Measurements from ENCODE around the gene AQP5. TPM values are rescaled to one million over a fixed set of nuclear protein-coding genes. Genes with fewer than 3 reads are reported as not detected.

Gene AQP5
- total RNA-seq, 2 experiments from 2014 or later: not detected

GRCh38 chr12:49937639-49938300 is 23.9 kb upstream of the AQP5 start:
- intact Hi-C loops (cut with micrococcal nuclease): no loop called here
- POLR2A ChIA-PET: interaction anchor here (0.7 kb wide), 1 partner anchor 8 kb away, joined by 3 read pairs; no protein-coding TSS in a partner anchor
- Mint-ChIP-seq H3K4me1 (ENCODE audit: low read depth) (no peaks in the 10 kb centered on the region), H3K27me3 (peaks cover 5% of the 10 kb centered on the region), H3K4me3 (no peak overlapping the region), H3K9me3 (no peaks in the 10 kb centered on the region), H3K36me3 (ENCODE audit: low read depth) (no peaks in the 10 kb centered on the region), H3K27ac (no peak overlapping the region)
- ATAC-seq (no peak), DNase-seq (no peak)
- CTCF ChIA-PET: interaction anchor here (0.8 to 2.6 kb wide), 6 partner anchors 8 to 160 kb away, joined by 3 to 13 read pairs (median 4); no protein-coding TSS in a partner anchor
- no peak for TF ChIP-seq CTCF (IDR thresholded peaks at IDR 0.05)

GRCh38 chr12:49939307-49939706 is 22.4 kb upstream of the AQP5 start:
- DNase-seq (no peak), ATAC-seq (no peak)
- H3K27ac Mint-ChIP-seq: no peak overlapping the region
- H3K4me1 Mint-ChIP-seq (ENCODE audit: low read depth): peaks cover 2% of the 10 kb centered on the region
- H3K9me3 Mint-ChIP-seq: no peaks in the 10 kb centered on the region
- intact Hi-C loops (cut with micrococcal nuclease): no loop called here
- no peak for TF ChIP-seq CTCF (IDR thresholded peaks at IDR 0.05)
- peaks cover 5% of the 10 kb centered on the region for H3K27me3 Mint-ChIP-seq
- POLR2A ChIA-PET: no interaction called here
- no peak overlapping the region for H3K4me3 Mint-ChIP-seq
- CTCF ChIA-PET: interaction anchor here (0.8 to 1.7 kb wide), 3 partner anchors 20 to 29 kb away, joined by 3 to 7 read pairs (median 3); no protein-coding TSS in a partner anchor
- no peaks in the 10 kb centered on the region for H3K36me3 Mint-ChIP-seq (ENCODE audit: low read depth)

DNA sequence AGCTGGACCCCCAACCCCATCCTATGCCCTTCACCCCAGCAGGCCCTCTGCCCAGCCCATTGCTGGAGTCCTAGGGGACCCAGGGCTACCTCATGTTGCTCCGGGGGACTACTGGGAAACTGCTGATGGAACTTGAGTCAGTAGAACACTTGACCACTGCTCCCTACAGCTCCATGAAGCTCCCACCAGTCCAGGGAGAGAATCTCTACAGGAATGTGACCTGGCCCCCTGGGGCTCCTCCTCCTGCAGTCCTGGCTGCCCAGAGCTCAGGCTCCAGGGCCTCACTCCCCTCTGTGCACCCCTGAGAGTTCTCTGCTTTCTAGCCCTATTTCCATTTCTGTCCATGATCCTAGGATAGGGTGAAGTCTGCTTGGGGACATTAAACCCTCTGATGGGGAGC is 22.0 kb upstream of the AQP5 start:
- Mint-ChIP-seq H3K36me3 (ENCODE audit: low read depth) (no peaks in the 10 kb centered on the region), H3K27me3 (peaks cover 2% of the 10 kb centered on the region), H3K9me3 (no peaks in the 10 kb centered on the region), H3K4me1 (ENCODE audit: low read depth) (peaks cover 6% of the 10 kb centered on the region), H3K27ac (no peak overlapping the region), H3K4me3 (no peak overlapping the region)
- ATAC-seq (no peak), DNase-seq (no peak)
- CTCF ChIA-PET: interaction anchor here (0.8 to 1.7 kb wide), 3 partner anchors 19 to 29 kb away, joined by 3 to 7 read pairs (median 3); no protein-coding TSS in a partner anchor
- intact Hi-C loops (cut with micrococcal nuclease): no loop called here
- TF ChIP-seq CTCF (IDR thresholded peaks at IDR 0.05): no peak
- POLR2A ChIA-PET: no interaction called here

DNA sequence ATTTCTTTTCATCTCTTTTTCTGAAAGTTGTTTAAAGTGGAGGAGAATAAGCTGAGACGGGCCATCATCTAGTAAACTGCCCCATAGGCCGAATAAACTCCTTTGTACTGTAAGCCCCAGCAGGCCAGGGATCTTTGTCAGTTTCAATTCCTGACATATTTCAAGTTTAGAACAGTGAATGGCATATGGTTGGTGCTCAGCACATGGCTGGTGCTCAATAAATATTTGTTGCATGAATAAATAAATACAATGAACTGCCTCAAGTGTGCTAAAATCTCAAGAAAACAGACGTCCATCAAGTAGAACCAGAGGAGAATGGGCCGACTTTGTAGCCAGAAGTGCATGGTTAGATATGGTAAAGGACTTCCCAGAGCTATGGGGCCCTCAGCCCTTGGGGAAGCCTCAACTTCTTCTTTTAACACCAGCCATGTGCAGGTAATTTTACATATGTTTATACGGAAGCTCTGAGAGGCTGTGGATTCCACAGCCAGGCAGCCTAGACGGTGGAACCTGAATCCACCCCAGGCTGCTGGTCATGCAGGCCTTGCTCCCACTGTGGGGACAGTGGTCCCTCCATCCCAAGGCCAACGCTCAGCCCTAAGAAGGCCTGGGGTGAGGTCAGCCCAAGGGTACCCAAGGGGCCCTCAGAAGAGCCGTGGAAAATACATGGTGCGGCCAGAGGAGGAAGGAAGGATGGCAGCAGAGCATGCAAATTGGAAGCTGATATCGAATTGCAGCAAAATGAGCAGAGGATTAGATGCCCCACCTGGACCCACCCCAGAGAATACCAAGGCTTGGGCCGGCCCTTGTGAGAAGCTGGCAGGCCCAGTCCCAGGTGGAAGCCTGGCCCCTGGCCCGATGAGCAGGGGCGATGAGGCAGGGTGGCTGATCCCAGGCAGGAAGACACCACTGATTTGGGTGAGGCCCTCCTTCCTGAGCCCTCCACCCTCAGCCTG is 19.8 kb upstream of the AQP5 start:
- no peaks in the 10 kb centered on the region for H3K36me3 Mint-ChIP-seq (ENCODE audit: low read depth)
- no peak overlapping the region for H3K4me3 Mint-ChIP-seq
- no peak overlapping the region for H3K27ac Mint-ChIP-seq
- CTCF ChIA-PET: interaction anchor here (0.7 to 3.4 kb wide), 5 partner anchors 25 to 163 kb away, joined by 3 to 18 read pairs (median 3); no protein-coding TSS in a partner anchor
- H3K9me3 Mint-ChIP-seq: no peaks in the 10 kb centered on the region
- no peaks in the 10 kb centered on the region for H3K27me3 Mint-ChIP-seq
- POLR2A ChIA-PET: interaction anchor here (0.9 kb wide), 1 partner anchor 25 kb away, joined by 5 read pairs; no protein-coding TSS in a partner anchor
- TF ChIP-seq CTCF (IDR thresholded peaks at IDR 0.05): no peak
- H3K4me1 Mint-ChIP-seq (ENCODE audit: low read depth): peaks cover 25% of the 10 kb centered on the region
- intact Hi-C loops (cut with micrococcal nuclease): no loop called here
- DNase-seq (no peak), ATAC-seq (no peak)
